ENCODE data around the gene MMRN1. TPM values are rescaled to one million over a fixed set of nuclear protein-coding genes. Genes with fewer than 3 reads are reported as not detected.

MMRN1 gene, protein sequence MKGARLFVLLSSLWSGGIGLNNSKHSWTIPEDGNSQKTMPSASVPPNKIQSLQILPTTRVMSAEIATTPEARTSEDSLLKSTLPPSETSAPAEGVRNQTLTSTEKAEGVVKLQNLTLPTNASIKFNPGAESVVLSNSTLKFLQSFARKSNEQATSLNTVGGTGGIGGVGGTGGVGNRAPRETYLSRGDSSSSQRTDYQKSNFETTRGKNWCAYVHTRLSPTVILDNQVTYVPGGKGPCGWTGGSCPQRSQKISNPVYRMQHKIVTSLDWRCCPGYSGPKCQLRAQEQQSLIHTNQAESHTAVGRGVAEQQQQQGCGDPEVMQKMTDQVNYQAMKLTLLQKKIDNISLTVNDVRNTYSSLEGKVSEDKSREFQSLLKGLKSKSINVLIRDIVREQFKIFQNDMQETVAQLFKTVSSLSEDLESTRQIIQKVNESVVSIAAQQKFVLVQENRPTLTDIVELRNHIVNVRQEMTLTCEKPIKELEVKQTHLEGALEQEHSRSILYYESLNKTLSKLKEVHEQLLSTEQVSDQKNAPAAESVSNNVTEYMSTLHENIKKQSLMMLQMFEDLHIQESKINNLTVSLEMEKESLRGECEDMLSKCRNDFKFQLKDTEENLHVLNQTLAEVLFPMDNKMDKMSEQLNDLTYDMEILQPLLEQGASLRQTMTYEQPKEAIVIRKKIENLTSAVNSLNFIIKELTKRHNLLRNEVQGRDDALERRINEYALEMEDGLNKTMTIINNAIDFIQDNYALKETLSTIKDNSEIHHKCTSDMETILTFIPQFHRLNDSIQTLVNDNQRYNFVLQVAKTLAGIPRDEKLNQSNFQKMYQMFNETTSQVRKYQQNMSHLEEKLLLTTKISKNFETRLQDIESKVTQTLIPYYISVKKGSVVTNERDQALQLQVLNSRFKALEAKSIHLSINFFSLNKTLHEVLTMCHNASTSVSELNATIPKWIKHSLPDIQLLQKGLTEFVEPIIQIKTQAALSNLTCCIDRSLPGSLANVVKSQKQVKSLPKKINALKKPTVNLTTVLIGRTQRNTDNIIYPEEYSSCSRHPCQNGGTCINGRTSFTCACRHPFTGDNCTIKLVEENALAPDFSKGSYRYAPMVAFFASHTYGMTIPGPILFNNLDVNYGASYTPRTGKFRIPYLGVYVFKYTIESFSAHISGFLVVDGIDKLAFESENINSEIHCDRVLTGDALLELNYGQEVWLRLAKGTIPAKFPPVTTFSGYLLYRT
- 0.05 and 0.09 TPM in 2 replicates for polyA plus RNA-seq (2014; cell fraction: cytosol; rRNA removed)
- polyA plus RNA-seq (2014; cell fraction: nucleus; rRNA removed), result 1.2 TPM in 1 of 2 replicates, not detected in the other

DNA sequence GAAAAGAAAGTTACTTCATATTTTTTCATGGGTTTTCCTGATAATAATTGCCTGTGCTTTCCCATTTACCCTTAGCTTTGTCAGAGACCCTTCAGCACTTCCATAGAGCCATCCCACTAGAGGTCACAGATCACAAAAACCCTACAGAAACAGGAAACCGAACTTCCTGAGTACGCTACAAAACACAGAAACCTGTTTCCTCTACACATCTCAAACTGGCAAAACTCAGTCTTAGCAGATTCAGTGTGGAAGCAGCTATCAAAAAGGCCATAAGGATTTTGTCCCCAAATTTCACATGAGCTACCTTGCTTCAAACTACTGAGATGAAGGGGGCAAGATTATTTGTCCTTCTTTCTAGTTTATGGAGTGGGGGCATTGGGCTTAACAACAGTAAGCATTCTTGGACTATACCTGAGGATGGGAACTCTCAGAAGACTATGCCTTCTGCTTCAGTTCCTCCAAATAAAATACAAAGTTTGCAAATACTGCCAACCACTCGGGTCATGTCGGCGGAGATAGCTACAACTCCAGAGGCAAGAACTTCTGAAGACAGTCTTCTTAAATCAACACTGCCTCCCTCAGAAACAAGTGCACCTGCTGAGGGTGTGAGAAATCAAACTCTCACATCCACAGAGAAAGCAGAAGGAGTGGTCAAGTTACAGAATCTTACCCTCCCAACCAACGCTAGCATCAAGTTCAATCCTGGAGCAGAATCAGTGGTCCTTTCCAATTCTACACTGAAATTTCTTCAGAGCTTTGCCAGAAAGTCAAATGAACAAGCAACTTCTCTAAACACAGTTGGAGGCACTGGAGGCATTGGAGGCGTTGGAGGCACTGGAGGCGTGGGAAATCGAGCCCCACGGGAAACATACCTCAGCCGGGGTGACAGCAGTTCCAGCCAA, at the start of gene MMRN1:
TSS of gene MMRN1 (plus strand) at position 206 of the 902 bp plus-strand sequence. CDS start at position 324, 118 bp downstream.
- DNase-seq (ENCODE audit: low spot score), result no peak

- no peak for DNase-seq (ENCODE audit: low spot score)
These were observed 46.9 kb upstream of the MMRN1 start for GRCh38 chr4:89847571-89848325.

GRCh38 chr4:89855236-89855635, 39.4 kb upstream of the MMRN1 start:
- no peak for DNase-seq (ENCODE audit: low spot score)

DNA sequence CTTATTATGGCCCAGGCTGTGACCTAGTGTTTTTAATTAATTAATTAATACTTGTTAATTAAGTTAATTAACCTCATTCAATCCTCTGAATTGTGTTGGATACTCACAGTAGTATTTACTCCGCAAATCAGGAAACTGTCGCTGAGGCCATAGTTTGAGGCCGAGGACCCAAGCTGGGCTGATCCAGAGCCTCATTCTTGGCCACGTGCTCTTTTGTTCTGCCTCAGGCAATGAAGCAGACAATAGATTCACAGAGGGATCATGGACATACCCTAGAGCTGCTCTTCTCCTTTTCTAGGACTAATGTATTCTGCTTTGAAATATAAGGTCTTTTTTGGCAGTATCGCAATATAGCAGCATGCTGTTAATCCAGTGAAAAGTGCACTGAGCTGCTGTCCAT, 33.7 kb upstream of the MMRN1 start:
- no peak for DNase-seq (ENCODE audit: low spot score)

GRCh38 chr4:89863533-89863932, 31.1 kb upstream of the MMRN1 start:
- DNase-seq (ENCODE audit: low spot score), result no peak

- no peak for DNase-seq (ENCODE audit: low spot score)
These were observed 26.4 kb upstream of the MMRN1 start for GRCh38 chr4:89868276-89868675.

GRCh38 chr4:89868999-89869589, 25.6 kb upstream of the MMRN1 start:
- DNase-seq (ENCODE audit: low spot score), result no peak

GRCh38 chr4:89871211-89871610, 23.4 kb upstream of the MMRN1 start:
- DNase-seq (ENCODE audit: low spot score), result no peak

DNA sequence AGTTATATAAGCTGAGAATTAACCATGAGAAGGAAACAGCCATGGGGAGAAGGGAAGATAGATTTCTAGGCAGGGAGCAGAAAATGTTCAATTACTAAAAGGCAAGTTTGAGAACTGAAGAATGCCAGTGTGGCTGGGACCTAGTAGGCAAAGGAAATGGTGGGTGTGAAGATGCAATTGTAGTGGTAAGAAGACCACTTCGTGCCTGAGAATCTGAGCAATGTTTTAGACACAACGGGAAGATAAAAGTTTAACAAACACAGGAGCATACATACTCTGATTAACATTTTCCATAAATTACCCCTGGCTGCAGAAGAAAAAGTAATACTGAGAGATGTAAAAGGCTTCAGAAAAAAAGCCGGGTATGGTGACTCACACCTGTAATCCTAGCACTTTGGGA, 18.1 kb upstream of the MMRN1 start:
- DNase-seq (ENCODE audit: low spot score), result no peak

GRCh38 chr4:89878611-89879010, 16.0 kb upstream of the MMRN1 start:
- no peak for DNase-seq (ENCODE audit: low spot score)

DNA sequence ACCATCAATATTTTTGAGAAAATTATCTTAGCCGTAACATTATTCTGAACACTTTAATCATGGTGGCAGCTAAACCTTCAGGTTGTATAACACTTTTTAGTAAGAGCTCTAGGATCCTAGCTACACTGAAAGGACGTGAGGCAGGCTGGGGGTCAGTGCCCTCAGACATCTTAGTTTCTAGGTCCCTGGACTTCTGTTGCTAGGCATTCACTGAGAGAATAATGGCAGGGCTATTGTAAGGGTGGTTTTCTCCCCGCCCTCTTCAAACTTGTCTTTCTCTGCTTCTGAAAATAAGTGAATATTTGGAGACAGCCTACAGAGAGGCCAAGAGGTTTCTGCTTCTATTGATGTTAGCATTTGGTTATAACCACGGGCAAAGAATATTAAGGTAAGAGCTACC, 15.4 kb upstream of the MMRN1 start:
- no peak for DNase-seq (ENCODE audit: low spot score)

- DNase-seq (ENCODE audit: low spot score), result no peak
These were observed 5.4 kb upstream of the MMRN1 start for GRCh38 chr4:89889289-89889688.

DNA sequence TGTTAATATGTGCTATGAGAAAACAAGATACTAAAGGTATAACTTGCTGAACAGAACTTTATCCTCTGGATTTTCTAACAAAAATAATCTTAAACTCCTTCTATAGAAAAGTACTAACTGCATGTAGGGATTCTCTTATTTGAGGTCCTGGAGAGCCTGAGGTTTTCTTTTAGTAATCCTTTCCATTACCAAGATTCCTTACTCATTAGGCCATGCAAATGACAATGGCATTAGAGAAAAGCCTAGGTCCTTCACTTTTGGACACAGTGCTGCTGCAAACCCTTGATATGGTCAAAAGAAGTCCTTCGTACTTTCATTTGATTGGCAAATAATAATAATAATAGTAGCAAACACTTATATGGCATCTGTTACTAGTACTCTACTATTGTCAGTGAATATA, 3.2 kb downstream of the MMRN1 start:
- DNase-seq (ENCODE audit: low spot score), result no peak

DNA sequence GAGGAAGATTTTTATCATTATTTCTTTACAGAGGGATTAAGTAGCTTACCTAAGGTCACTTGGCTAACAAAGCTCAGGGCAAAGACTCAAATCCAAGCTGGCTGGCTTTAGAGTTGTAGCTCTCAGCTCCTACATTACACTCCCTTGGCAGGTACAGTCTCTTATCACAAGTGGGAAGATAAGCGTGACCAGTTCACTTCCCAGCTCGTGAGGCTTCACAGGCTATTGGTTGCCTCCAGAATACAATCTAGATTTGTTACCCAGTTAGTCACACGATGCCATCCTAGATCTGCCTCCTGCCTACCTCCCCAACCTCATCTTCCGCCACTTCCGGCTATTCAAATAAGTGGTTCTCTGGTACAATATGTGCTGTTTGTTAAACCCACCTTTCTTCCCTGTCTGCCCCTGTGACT, 3.7 kb downstream of the MMRN1 start:
- no peak for DNase-seq (ENCODE audit: low spot score)

DNA sequence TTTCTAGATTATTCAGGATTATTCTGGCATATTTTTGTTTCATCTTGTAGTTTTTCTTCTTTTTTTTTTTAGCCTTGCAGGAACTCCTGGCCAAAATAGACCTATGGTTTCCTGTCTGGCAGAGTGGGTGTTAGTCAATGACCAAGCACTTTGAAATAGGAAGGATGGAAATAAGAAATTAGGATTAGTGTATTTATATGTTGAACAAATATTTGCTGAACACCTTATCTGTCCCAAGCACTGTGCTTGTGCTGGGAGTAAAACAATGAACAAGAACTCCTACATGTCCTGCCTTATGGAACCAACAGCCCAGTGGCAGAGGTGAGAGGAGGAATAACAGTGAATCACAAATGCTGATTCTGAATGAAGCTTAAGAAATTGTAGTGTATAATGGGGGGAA, 4.5 kb downstream of the MMRN1 start:
- DNase-seq (ENCODE audit: low spot score), result no peak

- no peak for DNase-seq (ENCODE audit: low spot score)
These were observed 5.2 kb downstream of the MMRN1 start for GRCh38 chr4:89899854-89900253.

GRCh38 chr4:89901808-89902431, 7.3 kb downstream of the MMRN1 start:
- peak; percentile 71 for DNase-seq (ENCODE audit: low spot score)

- DNase-seq (ENCODE audit: low spot score), result peak; percentile 15
These were observed 9.9 kb downstream of the MMRN1 start for GRCh38 chr4:89904524-89904923.

DNA sequence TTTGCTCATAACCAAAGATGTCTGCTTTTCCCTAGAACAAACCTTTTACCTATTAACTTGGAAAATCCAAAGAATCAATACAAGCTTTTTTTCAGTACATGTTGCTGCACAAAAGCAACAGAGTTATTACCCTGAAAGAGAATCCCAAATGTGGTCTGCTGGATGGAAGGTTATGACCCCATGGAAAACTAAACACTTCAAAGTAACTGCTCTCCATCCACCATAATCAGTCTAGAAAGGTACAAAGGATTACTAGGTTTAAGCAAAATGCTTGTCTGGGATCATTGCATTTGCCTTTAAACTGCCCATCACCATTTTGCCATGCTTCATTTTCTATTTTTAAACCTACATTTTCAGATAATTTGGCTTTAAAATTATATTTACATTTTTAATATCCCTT, 11.7 kb downstream of the MMRN1 start:
- DNase-seq (ENCODE audit: low spot score), result peak; percentile 68
